HEK293T (cell line): ENCODE data around the gene FMN2.

Source experiments
- BHLHE40 ChIP-seq: fragments of 450-650 bp; IDR thresholded peaks from 2 replicates; pipeline ENCODE4 v1.6.1; 2016; ENCODE audit warnings: mild to moderate bottlenecking, moderate library complexity, borderline replicate concordance
- FOXK2 ChIP-seq: fragments of 450-650 bp; IDR thresholded peaks from 2 replicates; pipeline ENCODE4 v1.6.1; 2016; ENCODE audit warnings: mild to moderate bottlenecking
- FOXM1 ChIP-seq: fragments of 450-650 bp; IDR thresholded peaks from 2 replicates; pipeline ENCODE4 v1.6.1; 2017; ENCODE audit warnings: mild to moderate bottlenecking, borderline replicate concordance
- L3MBTL2 ChIP-seq: fragments of 450-650 bp; conservative IDR thresholded peaks from 2 replicates; pipeline ENCODE4 v1.6.1; 2016; ENCODE audit warnings: mild to moderate bottlenecking
- NFRKB ChIP-seq: fragments of 450-650 bp; IDR thresholded peaks from 2 replicates; pipeline ENCODE4 v1.6.1; 2016; ENCODE audit warnings: mild to moderate bottlenecking, moderate library complexity
- SP1 ChIP-seq: fragments of 450-650 bp; IDR thresholded peaks from 2 replicates; pipeline ENCODE4 v1.6.1; 2017
- TF ChIP-seq, protein P1 (sequence below): fragments of 450-650 bp; IDR thresholded peaks from 2 replicates; pipeline ENCODE4 v1.6.1; 2016

DNA sequence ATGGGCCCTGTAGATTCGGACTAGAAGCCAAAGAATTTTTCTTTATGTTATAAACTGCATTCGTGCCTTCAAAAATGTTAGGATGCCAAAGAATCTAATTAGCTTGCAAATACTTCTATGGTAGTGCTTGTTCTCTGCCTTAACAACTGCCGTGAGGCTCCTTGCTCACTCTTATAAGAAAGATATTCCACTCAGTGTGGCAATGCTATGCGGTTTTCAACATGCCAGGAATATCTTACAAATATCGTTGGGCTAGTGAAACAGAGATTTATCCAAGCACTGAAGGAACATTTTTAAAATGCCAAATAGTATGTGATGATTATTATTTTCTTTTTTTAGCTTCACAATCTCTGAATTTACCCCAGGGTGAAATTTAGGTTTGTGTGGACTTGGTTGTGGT is 322.0 kb downstream of the FMN2 start:
- TF ChIP-seq BHLHE40 (no peak), L3MBTL2 (no peak), FOXM1 (no peak), SP1 (no peak), FOXK2 (no peak), NFRKB (no peak)
- TF ChIP-seq, protein P1, sequence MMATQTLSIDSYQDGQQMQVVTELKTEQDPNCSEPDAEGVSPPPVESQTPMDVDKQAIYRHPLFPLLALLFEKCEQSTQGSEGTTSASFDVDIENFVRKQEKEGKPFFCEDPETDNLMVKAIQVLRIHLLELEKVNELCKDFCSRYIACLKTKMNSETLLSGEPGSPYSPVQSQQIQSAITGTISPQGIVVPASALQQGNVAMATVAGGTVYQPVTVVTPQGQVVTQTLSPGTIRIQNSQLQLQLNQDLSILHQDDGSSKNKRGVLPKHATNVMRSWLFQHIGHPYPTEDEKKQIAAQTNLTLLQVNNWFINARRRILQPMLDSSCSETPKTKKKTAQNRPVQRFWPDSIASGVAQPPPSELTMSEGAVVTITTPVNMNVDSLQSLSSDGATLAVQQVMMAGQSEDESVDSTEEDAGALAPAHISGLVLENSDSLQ, result no peak
